DOHH2 (cell line): ENCODE measurements around the gene LRP11.

Source experiments
- CTCF ChIP-seq: fragments of 200-600 bp; sonication (generic); IDR thresholded peaks from one replicate; pipeline ENCODE4 v1.5.1; 2014; ENCODE audit warnings: antibody characterized with exemption, mild to moderate bottlenecking, low read depth, low read length; ENCODE audit not compliant: poor library complexity, severe bottlenecking
- EZH2phosphoT487 ChIP-seq: fragments of 200-600 bp; sonication (generic); IDR thresholded peaks from 2 replicates; pipeline ENCODE4 v1.6.1; 2017; ENCODE audit warnings: borderline replicate concordance, mild to moderate bottlenecking, antibody characterized with exemption, low read length, moderate library complexity, mixed read lengths

GRCh38 chr6:149906405-149906804, 42.2 kb upstream of the LRP11 start:
- TF ChIP-seq CTCF: no peak
- no peak for TF ChIP-seq EZH2phosphoT487
